Activated CD8-positive, alpha-beta memory T cell treated with anti-CD3 and anti-CD28 coated beads, Interleukin-2, amount 50 U/mL, for 1 hour (primary cell): Measurements from ENCODE around the gene TRAF7.

Experiments
- DNase-seq: peaks from one replicate; pipeline ENCODE4 v3.0.0-alpha.2; 2020; ENCODE audit errors: extremely low read depth

Gene TRAF7

DNA sequence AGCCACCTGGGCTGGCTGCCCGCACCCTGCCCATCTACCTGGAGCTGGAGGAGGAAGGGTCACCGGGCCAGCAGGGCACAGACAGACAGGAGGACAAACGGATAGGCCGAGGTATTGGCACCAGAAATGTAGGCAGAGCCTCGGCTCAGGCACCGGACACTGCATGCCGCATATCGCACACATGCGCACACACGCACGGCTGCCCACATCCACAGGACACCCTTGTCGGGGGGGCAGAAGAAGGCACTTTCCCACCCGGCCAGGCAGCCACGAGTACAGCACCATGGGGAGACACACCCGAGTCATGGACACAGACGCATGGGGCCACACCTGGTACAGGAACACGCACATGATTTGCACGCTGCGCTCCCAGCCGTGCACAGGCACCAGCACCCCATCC is 26.4 kb downstream of the TRAF7 start:
- no peak for DNase-seq

DNA sequence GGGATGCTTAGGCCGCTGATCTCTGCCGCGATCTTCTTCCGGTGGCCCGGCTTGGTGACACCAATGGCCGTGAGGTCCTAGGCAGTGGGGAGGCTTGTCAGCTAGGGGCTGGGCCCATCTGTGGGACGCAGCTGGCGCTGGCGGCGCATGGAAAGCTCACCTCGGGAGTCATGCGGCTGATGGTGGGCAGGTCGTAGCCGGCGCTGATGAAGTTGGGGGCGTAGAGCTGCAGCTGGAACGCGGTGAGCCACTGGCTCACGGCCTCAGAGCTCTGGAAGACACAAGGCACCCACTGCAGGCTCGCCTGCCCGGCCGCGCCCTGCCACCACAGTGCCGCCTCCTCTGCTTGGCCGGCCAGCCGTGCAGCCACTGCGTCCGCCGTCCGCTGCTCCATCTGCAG is 28.1 kb downstream of the TRAF7 start:
- no peak for DNase-seq

DNA sequence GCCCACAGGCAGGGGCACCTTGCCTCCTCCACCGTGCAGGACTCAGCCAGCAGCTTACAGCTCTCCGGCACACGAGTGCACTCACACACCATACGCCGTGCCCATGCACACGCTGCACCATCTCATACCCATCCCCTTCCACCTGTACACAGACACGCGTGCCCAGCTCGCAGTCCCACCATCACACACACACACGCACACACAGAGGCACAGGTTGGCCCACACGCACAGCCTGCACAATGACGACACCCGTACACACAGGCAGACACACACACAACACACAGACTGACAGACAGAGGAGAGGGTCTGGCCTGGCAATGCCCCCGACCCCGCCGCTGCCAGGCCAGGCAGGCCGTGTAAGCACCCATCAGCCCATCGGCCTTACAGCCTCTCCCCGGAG is 28.8 kb downstream of the TRAF7 start:
- no peak for DNase-seq

DNA sequence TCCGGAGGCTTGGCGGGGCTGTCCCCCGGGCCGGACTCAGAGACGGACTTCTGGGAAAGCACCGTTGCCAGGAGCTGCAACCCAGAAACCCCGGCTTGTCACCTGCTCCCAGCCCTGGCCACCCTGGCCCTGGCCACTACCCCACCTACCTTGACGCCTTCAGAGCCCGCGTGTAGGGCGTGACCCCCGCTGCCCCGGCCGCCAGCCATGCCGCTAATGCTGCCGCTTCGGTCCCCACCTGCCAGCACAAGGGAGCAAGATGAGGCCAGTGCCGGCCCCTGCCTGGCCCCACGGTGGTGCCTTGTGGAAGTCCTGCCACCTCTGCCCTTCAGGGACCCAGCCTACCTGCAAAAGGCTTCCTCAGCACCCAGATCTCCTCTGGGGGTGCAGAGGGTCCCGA is 29.4 kb downstream of the TRAF7 start:
- no peak for DNase-seq

DNA sequence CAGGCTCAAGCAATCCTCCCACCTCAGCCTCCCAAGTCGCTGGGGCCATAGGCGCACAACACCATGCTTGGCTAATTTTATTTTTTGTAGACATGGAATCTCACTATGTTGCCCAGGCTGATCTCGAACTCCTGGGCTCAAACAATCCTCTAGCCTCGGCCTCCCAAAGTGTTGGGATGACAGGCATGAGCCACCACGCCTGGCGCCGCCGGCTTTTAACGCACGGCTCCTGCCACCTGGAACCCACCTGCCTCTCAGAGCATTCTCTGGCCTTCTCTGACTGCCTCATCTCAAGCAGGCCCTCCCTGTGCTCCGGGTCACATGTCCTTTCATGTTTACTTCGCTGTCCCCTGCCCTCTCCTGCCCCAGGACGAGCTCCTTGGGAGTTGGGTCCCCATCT is 30.5 kb downstream of the TRAF7 start:
- DNase-seq, result no peak

DNA sequence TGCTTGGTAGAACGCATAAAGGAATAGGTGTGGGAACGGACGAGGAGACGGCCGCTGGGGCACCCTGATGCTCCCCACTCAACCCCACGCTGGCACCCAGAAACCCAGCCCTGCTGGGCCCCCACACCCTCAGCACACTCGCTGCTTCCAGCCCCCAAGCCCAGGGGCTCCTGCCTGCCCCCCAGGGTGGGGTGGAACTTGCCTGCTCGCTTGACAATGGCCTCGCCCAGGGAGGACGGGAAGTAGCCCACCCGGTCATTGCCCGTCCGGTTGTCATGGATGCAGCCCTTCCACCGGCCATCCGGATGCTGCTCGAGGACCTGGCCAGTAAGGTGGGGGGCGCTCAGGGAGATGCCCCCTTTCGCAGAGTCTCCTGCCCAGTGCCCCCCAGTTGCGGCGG is 30.9 kb downstream of the TRAF7 start:
- no peak for DNase-seq

DNA sequence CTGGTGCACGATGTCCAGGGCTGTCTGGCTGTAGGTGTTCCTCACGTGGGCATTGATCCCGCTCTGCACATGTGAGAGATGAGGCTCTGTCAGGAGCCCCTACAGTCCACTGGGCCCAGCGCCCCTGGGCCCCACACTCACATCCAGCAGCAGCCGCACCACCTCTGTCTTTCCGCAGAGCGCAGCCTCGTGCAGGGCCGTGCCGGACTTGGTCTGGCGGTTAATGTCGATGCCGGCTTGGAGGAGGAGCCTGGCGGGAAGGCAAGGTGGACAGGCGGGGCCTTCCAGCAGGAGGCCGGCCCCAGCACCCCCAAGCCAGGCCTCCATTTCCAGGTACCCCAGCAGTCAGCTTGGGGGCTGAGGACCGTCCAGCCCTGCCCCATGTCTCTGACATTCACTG is 31.6 kb downstream of the TRAF7 start:
- DNase-seq, result no peak

DNA sequence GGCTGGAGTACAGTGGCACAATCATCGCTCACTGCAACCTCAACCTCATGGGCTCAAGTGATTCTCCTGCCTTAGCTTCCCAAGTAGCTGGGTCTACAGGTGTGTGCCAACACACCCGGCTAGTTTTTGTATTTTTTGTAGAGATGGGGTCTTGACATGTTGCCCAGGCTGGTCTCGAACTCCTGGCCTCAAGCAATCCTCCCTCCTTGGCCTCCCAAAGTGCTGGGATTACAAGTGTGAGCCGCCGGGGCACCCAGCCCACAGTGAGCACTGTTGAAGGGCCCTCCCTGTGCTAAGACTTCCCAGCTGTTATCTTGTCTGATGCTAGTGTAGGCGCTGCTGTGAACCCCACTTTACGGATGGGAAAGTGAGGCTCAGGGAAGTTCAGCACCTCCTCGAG is 32.8 kb downstream of the TRAF7 start:
- no peak for DNase-seq

DNA sequence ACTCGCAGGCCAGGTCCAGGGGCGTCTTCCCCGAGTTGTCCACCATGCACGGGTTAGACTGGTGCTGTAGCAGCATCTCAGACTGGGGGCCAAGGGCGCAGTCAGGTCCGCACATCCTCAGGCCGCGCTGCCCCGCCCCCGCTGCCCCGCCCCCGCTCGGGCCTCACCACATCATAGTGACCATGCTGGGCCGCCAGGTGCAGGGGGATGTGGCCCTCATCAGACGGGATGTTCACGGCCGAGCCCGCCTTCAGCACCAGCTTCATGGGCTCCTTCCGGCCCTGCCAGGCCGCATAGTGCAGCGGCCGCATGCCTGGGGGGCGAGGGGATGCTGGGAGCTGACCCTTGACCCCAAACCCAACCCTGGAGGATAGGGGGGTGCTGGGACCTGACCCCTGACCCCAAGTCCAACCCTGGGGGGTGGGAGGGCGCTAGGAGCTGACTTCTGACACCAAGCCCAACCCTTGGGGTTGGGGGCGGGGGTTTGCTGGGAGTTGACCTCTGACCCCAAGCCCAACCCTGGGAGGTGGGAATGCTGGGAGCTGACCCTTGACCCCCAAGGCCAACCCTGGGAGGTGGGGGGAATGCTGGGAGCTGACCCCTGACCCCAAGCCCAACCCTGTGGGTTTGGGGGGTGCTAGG is 33.8 kb downstream of the TRAF7 start:
- DNase-seq, result no peak

DNA sequence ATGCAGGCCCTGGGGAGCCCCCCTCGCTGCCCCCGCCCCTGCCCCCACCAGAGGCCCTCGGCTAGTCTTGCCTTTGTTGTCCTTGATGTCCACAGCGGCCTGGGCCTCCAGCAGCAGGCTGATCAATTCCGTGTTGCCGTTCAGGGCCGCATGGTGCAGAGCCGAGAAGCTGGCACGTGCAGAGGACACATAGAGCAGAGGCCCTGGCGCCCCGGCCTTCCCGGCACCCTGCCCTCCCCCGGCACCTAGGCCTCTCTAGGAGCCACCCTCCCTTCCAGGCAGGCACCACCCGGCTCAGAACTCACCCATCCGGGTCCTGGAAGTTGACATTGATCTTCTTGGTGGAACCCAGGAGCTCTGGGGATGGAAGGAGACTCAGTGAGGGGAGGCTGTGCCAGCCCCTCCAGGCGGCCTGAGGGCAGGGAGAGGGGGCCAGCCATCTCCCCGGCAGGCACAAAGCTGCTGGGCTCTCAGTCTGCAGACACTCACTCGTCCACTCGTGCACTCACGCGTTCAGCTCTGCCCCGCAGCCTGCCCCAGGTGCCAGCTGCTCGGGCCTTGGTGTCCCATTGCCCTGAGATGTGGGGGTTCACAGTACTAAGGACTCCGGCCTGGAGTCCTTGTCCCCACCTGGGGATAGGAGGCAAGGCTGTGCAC is 34.5 kb downstream of the TRAF7 start:
- DNase-seq, result no peak

DNA sequence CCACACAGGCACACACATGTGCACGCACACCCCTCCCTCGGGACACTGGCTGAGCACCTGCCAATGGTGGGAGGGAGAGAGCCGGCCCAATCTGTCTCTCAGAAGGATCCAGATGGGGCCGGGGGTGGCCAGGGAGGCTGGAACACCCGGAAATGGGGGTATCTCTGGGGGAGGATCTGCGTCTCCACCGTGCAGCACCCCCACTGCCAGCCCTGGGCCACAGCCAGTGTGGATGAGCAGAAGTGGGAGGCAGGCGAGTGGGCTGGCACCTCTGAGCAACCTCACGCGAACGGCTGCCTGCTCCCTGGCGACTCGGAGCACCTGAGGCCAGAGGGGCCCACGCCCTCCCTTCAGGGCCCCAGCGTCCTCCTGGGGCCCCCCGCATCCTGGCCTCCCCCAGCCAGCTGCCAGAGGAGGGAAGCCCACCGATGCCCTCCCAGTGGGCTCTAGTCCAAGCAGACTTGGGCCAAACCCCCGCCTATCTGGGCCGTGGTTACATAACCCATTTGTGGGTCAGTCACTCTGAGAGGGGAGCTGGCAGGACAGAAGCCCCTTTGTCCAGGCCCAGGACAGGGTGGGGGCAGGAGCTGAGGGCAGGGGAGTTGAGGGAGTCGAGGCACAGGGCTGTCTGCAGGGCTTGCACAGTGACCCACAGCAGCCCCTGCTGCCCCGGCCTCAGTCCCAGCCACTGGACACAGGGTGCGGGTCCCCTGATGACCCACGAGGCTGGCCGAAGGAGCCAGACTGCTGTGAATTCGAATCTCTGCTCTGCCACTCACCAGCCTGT is 35.3 kb downstream of the TRAF7 start:
- no peak for DNase-seq

DNA sequence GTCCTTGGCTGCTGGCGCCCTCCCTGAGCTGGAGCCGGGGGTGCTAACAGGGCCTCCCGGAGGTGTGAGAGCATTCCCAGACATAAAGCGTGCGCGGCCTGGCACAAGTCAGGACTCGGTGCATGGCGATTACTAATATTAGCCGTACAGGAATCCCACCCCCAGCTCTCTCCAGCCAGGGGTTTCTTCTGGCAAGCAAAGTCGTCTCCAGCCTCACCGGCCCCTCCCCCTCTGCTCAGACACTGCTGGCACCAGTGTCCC is 35.8 kb downstream of the TRAF7 start:
- no peak for DNase-seq

DNA sequence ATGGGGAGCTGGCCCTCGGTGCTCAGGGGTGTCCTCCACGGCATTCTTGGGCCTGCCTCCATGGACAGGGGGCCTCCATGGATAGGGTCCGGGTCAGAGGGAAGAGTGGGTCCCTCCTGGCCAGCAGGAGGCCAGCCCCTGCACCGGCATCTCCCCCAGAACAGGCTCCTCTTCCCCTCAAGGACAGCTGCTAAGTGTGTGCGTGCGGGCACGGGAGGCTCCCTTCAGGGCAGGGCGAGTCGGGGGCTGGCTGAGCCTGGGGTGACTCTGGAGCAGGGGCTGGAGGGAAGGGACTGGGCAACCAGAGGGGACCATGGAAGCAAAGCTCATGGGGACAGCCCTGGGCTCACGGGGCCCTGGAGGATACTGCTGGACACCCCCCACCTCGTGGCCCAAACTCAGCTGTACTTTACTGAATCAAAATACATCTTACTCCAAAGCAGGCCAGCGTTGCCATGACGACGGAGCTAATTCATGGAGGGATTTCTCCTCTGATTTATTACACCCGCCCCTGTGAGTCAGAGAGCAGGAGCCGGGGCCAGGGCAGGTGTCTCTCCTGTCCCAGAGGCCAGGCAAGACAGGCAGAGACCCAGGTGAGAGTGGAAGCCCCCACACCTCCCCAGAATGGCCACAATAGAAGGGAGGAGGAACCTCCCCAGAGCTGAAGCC is 38.7 kb downstream of the TRAF7 start:
- no peak for DNase-seq

DNA sequence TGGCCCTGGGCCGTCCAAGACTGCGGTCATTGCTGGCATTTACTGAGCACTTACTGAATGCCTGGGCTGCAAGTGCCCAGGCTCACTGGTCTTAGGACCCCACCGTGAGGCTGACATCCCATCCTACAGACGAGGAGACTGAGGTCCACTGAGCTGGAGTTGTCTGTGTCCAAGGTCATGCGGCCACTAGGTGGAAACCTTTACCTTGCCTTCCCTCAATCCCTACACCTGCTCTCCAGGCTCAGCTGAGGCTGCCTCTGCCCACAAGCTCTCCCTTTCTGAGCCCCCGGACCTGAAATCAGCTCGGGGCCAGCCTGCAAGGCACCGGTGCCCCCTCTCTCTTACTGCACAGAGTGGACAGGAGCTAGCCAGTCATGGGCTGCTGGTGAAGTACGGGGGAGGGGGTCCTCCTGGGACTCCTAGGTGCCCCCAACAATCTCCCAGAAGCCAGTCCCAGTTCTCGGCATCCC is 39.3 kb downstream of the TRAF7 start:
- peak; percentile 25 for DNase-seq

DNA sequence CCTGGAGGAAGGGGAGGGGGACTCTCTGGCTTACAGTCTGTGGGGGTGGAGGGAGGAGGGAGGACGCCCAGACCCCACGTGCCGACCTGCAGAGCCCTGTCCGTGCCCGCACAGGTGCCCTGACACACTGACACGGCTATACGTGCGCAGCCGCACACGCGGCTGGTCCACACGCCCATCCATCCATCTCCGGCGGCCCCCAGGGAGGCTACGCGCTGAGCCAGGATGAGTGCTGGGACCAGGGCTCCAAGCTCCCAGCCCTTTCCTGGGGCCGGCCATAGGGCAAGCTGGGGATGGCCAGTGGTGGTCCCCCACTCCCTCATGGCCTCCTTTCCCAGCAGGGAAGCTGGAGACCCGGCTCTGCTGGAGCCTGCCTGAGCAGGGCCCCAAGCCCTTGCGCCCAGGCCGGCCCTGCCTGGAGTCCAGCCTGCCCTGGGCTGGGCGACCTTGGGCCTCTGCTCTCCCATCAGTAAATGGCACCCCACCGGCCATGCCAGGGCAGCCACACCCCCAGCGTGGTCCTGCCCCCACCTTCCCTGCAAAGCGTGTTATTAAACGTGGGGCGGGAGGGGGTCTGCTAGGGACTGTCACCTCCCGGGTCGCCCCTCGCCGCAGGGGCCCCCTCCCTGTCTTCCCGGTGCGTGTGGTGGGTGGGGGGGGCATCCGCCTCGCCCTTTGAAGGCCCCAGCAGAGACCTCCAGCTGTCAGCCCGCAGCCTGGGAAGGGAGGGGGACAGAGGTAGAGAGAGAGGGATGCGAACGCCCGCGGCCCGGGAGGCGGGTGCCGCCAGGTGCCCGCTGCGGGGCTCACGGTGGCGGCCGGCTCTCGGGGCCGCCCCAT is 40.0 kb downstream of the TRAF7 start:
- DNase-seq, result no peak

DNA sequence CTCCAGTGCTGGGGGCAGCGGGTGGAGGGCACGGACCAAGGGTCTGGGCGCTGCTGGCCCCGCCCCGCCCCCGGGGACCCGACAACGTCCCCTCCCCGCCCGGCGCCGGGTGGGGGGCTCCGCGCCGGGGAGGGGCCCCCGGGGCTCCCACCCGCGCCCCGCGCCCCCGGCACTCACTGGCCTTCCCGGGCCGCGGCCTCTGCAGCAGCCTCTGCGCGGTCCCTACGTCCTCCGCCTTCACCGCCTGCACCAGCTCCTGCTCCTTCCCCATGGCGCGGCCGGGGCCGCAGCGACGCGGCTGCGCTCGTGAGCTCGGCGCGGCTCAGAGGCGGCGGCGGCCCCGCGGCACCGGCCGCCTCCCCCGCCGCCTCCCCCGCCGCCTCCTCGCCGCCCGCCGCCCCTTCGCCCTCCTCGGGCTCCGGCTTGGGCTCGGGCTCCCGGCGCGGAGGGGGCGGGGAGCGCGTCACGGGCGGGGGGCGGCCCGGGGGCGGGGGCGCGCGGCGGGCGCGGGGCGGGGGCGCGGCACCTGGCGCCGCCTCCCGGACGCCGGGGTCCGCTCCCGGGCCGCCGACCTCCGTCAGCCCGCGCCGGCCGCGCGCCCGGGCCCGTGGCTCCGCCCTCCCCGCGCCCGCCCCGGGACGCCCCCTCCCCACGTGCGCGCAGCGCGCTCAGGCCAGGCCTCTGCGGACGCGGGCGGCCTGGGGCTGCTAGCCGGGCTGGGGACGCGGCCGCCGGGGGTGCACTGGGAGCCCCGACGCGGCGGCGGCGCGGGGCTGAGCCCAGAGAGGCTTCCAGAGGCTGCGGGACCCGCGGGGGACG is 40.8 kb downstream of the TRAF7 start, which contains the start of gene CASKIN1:
TSS of gene CASKIN1 (minus strand) at position 444 of the 819 bp plus-strand sequence. CDS start at position 271, 173 bp downstream.
- DNase-seq, result no peak

DNA sequence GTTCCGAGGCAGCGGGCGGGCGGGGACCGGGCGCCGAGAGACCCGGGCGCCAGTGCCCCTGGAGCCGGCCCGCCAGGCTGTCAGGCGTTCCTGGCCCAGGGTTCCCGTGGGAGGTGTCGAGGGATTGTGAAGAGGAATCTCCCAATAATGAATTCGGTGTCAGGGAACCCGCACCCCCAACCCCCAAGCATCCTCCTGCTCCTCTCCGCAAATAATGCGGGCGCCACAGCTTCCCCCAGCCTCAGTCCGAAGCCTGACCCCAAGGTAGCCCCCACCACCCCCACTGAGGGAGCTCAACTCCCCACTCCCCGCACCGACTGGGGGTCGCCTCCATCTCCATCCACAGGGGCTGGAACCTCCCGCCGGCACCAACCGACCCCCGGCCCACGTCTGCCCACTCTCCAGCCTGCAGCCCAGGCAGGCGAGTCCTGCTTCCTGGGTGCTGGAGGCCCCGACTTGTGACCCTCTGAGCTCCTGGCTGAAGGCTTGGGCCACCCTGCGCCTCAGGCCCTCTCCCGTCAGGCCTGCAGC is 41.5 kb downstream of the TRAF7 start:
- DNase-seq, result no peak

DNA sequence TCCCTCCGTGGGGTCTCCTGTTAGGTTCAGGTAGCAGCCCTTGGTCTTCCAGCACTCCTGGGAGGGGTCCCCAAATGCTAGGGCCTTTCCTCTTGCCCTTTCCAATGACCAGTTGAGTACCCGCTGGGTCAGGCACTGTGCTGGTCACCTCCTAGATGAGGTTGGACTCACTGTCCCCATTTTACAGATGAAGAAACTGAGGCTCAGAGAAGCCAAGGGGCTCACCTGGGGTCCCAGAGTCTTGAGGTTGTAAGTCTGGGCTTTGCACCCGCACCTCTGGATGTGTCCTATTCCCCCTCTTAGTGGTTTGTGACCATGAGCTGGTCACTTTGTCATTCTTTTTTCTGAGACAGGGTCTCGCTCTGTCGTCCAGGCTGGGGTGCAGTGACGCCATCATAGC is 42.2 kb downstream of the TRAF7 start:
- DNase-seq, result no peak

DNA sequence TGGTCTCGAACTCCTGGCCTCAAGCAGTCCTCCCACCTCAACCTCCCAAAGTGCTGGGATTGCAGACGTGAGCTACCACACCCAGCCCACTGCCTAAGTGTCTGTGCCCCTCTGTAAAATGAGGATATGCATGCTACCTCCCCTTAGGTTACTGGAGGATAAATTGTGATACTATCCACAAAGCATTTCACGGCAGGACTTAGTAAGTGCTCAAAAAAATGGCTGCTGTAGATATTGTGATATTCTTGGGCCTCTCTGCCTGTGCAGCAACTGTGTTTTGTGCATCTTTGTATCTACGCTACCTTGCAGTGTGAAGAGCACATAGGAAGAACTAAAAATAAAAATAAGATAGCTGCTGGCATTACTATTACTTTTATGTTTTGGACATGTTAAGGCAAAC is 42.7 kb downstream of the TRAF7 start:
- DNase-seq, result no peak

DNA sequence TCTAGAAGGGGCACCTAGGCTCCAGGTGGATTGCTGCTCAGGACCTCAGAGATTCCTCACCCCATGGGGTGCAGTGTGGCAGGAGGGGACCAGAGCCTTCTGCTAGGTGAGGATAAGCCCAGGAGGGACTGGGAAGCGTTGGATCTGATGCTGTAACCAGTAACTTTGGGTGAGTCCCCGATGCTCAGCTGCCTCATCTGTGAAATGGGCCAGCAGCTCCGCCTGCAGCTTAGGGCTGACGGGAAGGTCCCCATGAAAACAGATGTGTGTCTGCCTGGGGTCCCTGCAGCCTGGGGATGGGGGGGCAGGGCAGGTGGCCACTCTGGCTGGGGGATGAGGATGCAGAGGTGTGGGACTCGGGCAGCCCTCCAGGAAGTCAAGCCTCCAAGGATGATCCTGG is 43.5 kb downstream of the TRAF7 start:
- DNase-seq, result no peak
